Large intestine (tissue), 3 donors: Measurements from ENCODE around the gene SZRD1. TPM values are rescaled to one million over a fixed set of nuclear protein-coding genes. Genes with fewer than 3 reads are reported as not detected.
"Not testable (repeated sequence)": the region's sequence is repeated elsewhere in the genome, so short reads cannot be mapped to it uniquely, and the experiment has no call there.

Experiments
- DNase-seq, 2 donors: peaks; one replicate each; pipeline versions ENCODE4 v3.0.0 to v3.0.0-alpha.2; 2013
- H3K27ac ChIP-seq: one replicate; pipeline ENCODE4 v1.5.1; 2013; ENCODE audit warnings: low read length
- H3K27me3 ChIP-seq: 2 replicates; pipeline ENCODE4 v1.6.1; 2013; ENCODE audit warnings: low read length; ENCODE audit not compliant: control insufficient read depth, insufficient read depth
- H3K36me3 ChIP-seq: 2 replicates; pipeline ENCODE4 v1.6.1; 2013; ENCODE audit warnings: low read length; ENCODE audit not compliant: control insufficient read depth, insufficient read depth
- H3K4me1 ChIP-seq: one replicate; pipeline ENCODE4 v1.6.1; 2013; ENCODE audit warnings: low read length; ENCODE audit not compliant: control insufficient read depth, insufficient read depth
- H3K4me3 ChIP-seq: one replicate; pipeline ENCODE4 v1.5.1; 2013; ENCODE audit warnings: low read length
- H3K9me3 ChIP-seq: one replicate; pipeline ENCODE4 v1.6.1; 2013; ENCODE audit warnings: mild to moderate bottlenecking, low read depth, low read length, moderate library complexity; ENCODE audit not compliant: control insufficient read depth
- WGBS: methylation state at CpG from one replicate; pipeline ENCODE4 v1.1.5; 2013; ENCODE audit warnings: low lambda C conversion rate; ENCODE audit not compliant: insufficient coverage; 5-methylcytosine and 5-hydroxymethylcytosine counted together
- polyA plus RNA-seq: library from polyadenylated mRNA; unstranded; fragments of 120-200 nt; gene quantifications from one replicate; pipeline ENCODE4 v1.2.1, GENCODE V29; 2013

SZRD1 gene
- polyA plus RNA-seq, 1 donor = 78.6 TPM

DNA sequence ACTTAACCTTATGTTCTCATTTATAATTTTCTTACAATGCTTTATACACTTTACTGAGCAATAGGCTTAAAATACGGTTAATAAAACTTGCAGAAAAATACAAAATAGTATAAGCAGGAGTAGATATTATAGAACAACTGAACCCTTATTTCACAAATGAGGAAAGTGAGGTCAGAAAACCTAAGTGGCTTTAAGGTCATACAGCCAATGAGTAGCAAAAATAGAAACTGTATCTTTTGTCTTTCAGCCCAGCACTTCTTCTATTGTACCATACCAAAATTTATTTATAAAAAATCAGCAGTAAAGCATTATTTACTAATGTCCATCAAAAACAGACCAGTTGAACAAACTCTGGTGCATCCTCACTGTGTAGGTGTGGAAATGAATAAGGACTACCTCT is 26.4 kb upstream of the SZRD1 start:
- no peaks in the 10 kb centered on the region for H3K36me3 ChIP-seq
- no peaks in the 10 kb centered on the region for H3K27me3 ChIP-seq
- H3K4me3 ChIP-seq = no peak overlapping the region
- no peaks in the 10 kb centered on the region for H3K4me1 ChIP-seq
- no peaks in the 10 kb centered on the region for H3K9me3 ChIP-seq
- H3K27ac ChIP-seq = no peak overlapping the region
- WGBS = 100% methylated on average over 1 of the region's 1 CpG
- DNase-seq = no peak

- Histone ChIP-seq H3K27me3 (no peaks in the 10 kb centered on the region), H3K4me3 (no peak overlapping the region), H3K9me3 (no peaks in the 10 kb centered on the region), H3K27ac (no peak overlapping the region), H3K36me3 (no peaks in the 10 kb centered on the region), H3K4me1 (no peaks in the 10 kb centered on the region)
- no peak for DNase-seq
- WGBS = no CpG with 5 or more reads among the region's 10 CpGs
Measured at GRCh38 chr1:16342331-16343062, 24.5 kb upstream of the SZRD1 start.

- not testable (repeated sequence) for H3K27ac ChIP-seq, DNase-seq, H3K36me3 ChIP-seq, H3K4me1 ChIP-seq, H3K4me3 ChIP-seq, H3K9me3 ChIP-seq, H3K27me3 ChIP-seq
- no CpG with 5 or more reads among the region's 6 CpGs for WGBS
Measured at GRCh38 chr1:16343276-16343675, 23.8 kb upstream of the SZRD1 start.

DNA sequence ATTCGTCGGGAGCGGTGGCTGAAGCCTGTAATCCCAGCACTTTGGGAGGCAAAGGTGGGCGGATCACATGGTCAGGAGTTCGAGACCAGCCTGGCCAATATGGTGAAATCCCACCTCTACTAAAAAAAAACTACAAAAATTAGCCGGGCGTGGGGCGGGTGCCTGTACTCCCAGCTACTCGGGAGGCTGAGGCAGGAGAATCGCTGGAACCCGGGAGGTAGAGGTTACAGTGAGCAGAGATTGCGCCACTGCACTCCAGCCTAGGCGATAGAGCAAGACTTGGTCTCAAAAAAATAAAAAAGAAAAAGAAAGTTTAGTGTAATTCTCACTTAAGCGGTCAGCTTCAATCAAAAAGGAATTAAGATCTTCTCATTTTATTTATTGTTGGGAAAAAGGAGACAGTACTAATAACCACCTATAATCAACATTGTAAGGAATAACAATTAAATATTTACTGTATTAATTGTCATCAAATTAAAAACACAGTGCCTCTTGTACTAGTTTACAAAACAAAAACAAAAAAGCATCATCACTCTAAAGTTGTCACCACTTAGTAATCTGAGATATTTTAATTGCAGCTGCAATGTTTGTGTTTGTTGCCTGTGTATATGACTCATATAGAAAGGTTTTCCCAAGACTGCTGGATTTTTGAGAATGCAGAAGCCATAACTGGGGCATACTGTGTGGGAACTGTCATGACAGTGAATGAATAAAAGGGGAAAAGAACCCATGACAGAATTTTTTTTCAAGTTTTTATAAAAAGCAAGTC is 18.4 kb upstream of the SZRD1 start:
- 80% methylated on average over 1 of the region's 14 CpGs for WGBS

DNA sequence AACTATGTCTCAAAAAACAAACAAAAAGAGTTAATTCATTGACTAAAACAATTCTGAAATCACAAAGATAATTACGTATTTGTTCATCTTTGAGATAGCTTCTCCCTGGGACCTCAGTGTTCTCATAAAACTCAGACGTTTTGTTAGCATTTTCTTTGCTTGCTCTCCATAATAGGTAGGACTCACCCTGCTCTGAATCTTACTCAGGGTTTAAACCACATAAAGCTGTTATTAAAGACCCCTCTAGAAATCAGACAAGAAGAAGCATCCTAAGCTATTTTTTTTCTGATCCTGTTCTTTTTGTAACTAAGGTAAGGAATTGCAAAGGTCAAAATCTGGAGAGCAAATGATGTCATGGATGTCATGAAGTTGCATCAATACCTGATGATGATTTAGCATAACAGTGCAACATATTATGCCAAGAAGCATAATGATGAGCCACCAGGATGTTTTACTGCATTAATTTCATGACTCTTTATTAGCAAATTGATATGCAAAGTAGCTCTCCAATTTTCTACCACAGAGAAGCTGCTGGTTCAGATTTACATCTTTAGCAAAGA is 17.1 kb upstream of the SZRD1 start:
- DNase-seq = no peak
- H3K4me1 ChIP-seq = peaks cover 11% of the 10 kb centered on the region
- H3K9me3 ChIP-seq = no peaks in the 10 kb centered on the region
- no peak overlapping the region for H3K4me3 ChIP-seq
- H3K27ac ChIP-seq = no peak overlapping the region
- H3K36me3 ChIP-seq = peaks cover 4% of the 10 kb centered on the region
- no CpG with 5 or more reads among the region's 2 CpGs for WGBS
- H3K27me3 ChIP-seq = no peaks in the 10 kb centered on the region

More for the DNA sequence above, 18.4 kb upstream of the SZRD1 start:
- H3K4me1 ChIP-seq = peaks cover 11% of the 10 kb centered on the region
- no peak for DNase-seq
- H3K9me3 ChIP-seq = no peaks in the 10 kb centered on the region
- H3K27ac ChIP-seq = no peak overlapping the region
- no peak overlapping the region for H3K4me3 ChIP-seq
- no peaks in the 10 kb centered on the region for H3K27me3 ChIP-seq
- H3K36me3 ChIP-seq = peaks cover 4% of the 10 kb centered on the region

DNA sequence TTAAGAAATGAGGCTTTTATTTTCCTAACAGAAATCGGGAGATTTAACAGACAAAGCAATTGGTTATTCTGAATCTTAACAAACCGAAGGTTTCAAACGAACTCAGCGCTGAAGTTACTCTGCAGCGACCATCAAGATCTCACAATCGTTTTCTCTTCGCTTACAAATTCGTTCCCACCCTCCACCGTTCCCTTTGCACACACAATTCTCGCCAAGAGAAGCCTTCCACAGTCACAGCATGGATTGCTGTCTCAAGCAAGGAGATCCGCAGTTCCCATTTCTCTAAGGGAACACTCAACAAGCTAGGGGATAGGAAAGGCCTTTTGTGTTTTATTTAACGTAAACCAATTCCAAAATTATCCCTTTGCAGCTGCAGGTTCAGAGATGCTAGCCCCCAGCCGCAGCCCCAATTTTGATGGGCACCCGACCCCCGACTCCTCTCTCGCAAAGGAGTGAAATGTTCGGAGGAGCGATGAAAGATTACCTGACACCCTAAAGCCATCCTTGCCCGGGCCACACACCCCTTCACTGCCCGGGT is 15.5 kb upstream of the SZRD1 start:
- peak in 1 of 2 donors; percentile 34 for DNase-seq
- H3K9me3 ChIP-seq = no peaks in the 10 kb centered on the region
- H3K27me3 ChIP-seq = no peaks in the 10 kb centered on the region
- H3K36me3 ChIP-seq = peaks cover 4% of the 10 kb centered on the region
- peaks cover 11% of the 10 kb centered on the region for H3K4me1 ChIP-seq
- peak overlapping the region; percentile 100 for H3K4me3 ChIP-seq
- no CpG with 5 or more reads among the region's 20 CpGs for WGBS
- H3K27ac ChIP-seq = peak overlapping the region; percentile 97

GRCh38 chr1:16351994-16352841 is 14.8 kb upstream of the SZRD1 start, which contains the start of gene FBXO42:
FBXO42 (minus strand) TSS chr1:16352480; CDS start chr1:16315418, 37,062 bp downstream.
- Histone ChIP-seq H3K9me3 (no peaks in the 10 kb centered on the region), H3K36me3 (peaks cover 4% of the 10 kb centered on the region), H3K4me3 (peak within 1 kb of the TSS; percentile 100), H3K4me1 (peaks cover 11% of the 10 kb centered on the region), H3K27ac (peak within 1 kb of the TSS; percentile 97), H3K27me3 (no peaks in the 10 kb centered on the region)
- WGBS = no CpG with 5 or more reads among the region's 81 CpGs
- peak; percentile 96 to 97 for DNase-seq

- Histone ChIP-seq H3K4me1 (peaks cover 11% of the 10 kb centered on the region), H3K4me3 (peak overlapping the region; percentile 100), H3K27me3 (no peaks in the 10 kb centered on the region), H3K9me3 (no peaks in the 10 kb centered on the region), H3K36me3 (peaks cover 4% of the 10 kb centered on the region), H3K27ac (peak overlapping the region; percentile 97)
- no peak for DNase-seq
- no CpG with 5 or more reads among the region's 11 CpGs for WGBS
Measured at GRCh38 chr1:16352842-16353535, 14.1 kb upstream of the SZRD1 start.

DNA sequence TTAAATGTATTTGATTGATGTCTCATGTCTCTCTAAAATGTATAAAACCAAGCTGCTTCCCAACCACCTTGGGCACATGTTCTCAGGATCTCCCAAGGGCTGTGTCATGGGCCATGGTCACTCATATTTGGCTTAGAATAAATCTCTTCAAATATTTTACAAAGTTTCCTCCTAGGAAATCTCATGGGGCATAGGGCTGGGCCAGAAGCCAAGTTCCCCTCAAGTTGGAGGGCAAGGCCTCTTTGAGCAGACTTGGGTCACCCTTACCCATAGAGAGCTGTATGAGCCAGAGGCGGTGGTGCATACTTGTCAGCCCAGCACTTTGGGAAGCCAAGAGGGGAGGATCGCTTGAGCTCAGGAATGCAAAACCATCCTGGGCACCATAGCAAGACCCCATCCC is 12.4 kb upstream of the SZRD1 start:
- Histone ChIP-seq H3K27ac (no peak overlapping the region), H3K9me3 (no peaks in the 10 kb centered on the region), H3K4me3 (no peak overlapping the region), H3K27me3 (no peaks in the 10 kb centered on the region), H3K36me3 (no peaks in the 10 kb centered on the region), H3K4me1 (peaks cover 11% of the 10 kb centered on the region)
- DNase-seq = no peak
- no CpG with 5 or more reads among the region's 2 CpGs for WGBS
